HG02759 (cell line): ENCODE data around the gene PCGF6.

Experiments
- ATAC-seq: cut with Tn5 transposase; IDR thresholded peaks from one replicate; pipeline ENCODE4 v1.9.1; 2021; ENCODE audit warnings: mild to moderate bottlenecking, moderate library complexity; ENCODE audit not compliant: unreplicated experiment

PCGF6 gene

DNA sequence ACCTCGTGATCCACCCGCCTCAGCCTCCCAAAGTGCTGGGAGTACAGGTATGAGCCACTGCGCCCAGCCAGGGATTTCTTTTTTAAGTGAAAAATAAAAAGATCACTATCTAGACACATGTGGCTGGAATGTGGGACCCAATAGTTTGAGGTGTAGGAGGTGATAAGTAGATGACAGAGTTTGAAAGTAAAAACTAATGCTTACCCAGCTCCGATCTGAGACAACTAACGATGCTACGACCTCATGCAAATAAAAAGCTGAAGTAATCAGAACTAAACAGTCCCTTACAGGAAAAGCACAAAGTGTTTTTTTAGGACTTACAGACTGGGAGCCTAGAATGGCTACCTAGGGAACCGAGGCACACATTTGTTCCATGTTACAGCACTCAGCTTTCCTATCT lies 23.0 kb downstream of the PCGF6 start:
- ATAC-seq: no peak

DNA sequence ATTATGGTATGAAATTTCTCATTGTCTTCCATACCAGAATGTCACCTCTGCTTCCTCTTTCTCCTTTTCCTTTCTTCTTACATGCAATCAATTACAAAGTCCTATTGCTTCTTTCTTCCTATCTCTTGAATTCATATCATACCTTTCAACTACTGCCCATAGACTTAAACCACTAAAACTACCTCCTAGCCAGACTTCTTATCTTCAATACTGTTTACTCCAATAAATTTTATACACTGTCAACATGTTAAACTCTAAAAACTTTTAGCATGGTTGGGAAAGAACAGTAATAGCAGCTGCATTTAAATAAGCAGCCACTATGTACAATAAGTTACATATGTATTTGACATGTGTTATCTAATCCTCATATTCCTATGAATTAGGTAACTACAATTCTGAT lies 34.9 kb downstream of the PCGF6 start:
- ATAC-seq: no peak

DNA sequence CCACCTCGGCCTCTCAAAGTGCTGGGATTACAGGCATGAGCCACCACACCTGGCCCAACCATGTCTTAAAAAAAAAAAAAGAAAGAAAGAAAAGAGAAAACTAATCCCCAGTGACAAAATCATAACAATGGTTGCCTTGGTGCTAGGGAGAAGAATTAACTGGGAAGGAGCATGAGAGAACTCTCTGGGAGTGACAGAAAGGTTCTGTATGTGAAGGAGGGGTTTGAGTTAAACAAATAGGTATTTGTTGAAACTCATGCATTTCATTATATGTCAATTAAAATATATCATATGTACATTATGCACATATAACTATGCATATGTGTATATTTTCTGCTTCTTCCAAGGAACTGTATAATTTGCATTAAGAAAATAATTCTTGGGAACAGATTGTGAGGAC lies 40.7 kb downstream of the PCGF6 start:
- no peak for ATAC-seq

DNA sequence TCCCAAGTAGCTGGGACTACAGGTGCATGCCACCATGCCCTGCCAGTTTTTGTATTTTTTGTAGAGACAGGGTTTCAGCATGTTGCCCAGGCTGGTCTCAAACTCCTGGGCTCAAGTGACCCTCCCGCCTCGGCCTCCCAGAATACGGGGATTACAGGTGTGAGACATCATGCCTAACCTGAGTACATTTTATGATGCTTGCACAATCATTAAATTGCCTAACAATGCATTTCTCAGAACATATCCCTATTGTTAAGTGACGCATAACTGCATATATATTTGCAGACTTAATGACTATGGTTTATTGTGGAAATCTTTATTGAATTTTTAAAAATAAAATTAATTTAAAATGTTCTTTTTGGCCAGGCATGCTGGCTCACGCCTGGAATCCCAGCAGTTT lies 43.3 kb downstream of the PCGF6 start:
- ATAC-seq: no peak

DNA sequence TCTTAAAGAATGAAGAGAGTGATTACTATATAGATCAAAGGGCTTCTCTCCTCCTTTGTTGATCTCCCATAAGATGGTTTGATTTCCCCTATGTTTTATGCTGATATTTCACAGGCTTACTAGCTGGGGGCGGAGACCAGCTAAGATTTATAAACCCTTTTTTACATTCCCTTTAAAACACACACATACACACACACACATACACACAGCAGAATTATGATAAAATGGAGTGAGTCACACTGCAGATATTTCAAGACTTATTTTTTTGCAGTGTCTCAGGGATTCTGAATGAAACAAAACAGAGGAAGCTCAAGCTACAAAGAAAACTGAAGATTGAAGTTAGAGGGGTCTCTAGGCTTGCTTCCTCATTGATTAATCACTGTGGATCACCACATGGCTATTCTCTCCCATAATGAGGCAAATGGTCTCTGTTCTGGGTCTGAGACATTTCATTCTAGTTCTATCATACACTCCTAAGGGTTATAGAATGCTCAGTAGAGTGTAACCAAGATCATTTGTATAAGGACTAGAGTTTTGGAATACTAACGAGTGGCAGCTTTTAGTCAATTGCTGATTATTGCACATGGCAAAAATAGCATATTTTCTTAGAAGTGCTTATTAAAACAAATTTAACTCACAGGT lies 55.4 kb downstream of the PCGF6 start:
- ATAC-seq: no peak

DNA sequence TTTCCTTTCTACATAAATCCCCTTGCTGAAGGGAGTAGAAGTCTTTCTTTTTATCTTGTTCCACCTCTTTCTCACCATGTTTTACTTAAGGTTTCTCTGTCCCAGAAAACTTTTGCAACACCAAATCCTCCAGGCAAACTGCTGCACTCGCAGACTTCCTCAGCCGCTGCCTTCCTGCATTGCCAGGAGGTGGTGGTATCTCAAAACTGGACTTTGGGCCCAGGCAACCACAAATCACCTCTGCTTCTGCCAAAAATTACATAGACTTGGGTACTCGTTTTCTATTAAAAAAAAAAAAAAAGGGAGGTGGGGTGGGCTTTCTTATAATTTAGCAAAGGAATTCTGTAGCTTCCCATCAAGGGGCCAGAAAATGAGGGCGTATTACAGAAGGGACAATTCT lies 59.4 kb downstream of the PCGF6 start:
- ATAC-seq: no peak

DNA sequence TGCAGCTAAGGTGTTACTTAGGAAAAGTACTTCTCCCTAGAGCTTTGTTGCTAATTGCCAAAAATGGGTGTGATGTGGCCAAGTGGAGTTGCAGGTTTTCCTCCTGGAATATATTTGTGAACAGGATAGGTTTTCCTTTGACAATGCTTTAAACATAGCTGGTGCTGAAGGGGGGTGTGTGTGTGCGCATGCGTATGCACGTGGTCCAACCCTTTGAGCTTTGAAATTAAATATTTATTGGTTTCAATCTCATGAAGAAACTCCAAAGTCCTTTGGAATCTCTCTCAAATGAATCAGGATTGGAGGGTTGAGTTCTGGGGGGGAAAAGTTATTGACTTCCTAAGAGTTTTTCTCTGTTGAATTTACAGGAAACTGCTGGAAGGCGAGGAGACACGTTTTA lies 62.9 kb downstream of the PCGF6 start:
- ATAC-seq: no peak

DNA sequence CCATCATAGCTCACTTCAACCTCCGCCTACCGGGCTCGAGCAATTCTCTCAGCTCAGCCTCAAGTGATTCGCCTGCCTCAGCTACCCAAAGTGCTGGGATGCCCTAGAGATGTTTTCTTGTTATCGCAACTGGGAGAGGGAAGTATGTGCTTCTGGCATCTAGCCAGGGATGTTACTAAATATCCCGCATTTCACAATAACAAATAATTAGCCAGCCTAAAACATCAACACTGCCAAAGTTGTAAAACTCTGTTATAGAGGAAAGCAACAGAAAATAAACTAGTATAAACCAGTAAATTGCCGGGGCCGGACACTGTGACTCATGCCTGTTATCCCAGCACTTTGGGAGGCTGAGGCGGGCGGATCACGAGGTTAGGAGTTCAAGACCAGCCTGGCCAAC lies 66.8 kb downstream of the PCGF6 start:
- ATAC-seq: no peak

DNA sequence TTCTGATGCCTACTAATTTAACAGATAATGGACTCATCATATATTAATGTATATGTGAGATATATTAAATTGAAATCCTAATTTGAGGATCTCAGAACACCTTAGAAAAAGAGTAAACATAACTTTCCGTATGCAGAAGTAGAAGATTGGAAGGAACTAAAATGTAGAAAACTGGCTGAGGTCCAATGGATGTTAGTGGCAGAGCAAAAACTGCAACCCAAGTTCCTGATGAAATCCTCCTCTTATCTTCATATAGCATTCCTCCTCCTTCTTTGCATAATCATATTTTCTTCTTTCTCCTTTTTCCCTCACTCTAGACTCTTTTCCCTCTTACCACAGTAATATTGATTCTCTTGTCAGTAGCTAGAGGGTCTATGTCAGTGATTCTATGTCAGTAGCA lies 68.0 kb downstream of the PCGF6 start:
- ATAC-seq: no peak

DNA sequence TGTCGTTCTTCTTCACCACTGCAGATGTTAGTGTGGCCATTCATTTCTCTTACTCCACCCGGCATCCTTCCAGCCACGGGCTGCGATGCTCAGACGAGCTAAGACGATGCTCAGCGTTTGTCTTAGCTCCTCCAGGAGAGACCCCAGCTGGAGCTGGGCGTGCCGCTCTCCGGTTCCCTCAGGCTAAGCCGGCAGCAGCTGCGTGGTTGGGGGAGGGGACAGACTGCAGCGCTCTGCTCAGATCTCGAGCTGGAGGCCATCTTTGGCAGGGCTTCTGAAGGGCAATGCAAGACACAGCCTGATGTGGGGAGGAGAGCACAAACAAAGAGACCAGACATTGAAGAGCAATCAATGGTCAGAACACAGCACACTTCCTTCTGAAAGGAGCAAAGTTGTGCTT lies 69.2 kb downstream of the PCGF6 start:
- no peak for ATAC-seq

DNA sequence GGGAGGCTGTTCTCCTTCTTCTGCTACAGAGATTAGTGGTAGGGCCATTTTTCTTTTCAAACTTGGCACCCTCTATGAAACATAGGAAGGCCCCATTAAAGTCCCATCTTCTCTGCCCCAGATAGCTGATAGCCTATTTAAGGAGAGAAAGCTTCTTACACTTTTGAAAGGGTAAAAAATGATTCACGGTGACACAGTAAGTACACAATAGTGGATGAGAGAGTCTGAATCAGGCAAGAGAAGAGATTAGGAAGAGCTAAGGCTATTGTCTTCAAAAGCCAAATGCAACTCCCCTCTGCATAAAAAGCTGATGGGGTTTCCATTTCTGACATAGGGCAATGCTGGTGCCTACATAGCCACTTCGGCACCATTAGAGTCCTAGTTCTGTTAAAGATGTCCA lies 70.4 kb downstream of the PCGF6 start:
- no peak for ATAC-seq

DNA sequence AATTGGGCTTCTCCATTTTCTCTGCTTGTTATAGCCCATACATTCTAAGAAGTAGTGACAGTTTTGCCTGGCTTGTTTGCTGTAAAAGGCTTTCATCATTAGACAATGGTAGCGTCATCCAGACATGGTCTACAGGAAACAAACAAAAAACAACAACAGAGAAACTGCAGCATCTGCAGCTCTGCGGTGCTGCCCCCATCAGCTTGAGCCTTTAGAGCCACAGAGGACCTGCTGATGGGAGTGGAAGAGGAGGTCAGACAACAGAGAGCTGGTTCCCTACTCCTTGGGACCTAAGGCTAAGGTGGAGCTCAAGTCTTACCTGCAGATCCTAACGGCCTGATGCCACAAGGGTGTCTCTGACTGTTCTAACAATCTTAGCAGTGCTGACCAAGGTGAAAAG lies 70.9 kb downstream of the PCGF6 start:
- ATAC-seq: no peak

DNA sequence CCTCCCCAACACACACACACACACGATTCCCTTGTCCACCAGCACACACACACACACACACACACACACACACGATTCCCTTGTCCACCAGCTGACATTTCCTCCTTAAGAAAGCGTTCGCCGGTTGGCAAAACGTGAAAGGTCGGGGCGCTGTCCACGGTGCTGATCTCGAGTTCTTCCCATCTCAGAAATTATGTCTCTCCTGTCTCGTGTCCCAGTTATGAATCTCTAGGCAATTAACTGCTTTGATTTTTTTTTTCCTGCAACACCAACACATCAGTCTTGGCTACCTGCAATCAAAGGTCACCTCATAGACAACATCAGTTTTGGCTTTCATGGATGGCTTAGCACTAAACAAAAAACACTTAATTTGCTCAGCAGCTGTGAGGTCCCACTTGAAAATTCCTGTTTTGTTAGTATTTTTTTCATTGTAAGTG lies 72.1 kb downstream of the PCGF6 start:
- no peak for ATAC-seq

DNA sequence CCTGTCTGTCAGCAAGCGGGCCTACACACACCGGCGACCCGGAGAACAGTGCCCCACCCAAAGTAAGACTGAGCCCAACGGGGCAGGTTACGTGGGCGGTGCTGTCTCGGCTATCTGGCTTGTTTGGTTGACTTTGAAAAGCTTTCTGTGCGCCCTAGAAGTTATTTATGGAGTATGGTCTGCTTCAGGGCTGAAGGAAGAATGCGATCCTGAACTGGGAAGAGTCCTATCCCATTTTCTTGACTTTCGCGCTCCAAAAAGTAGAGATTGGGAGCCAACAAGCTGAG lies 72.5 kb downstream of the PCGF6 start:
- ATAC-seq: no peak

DNA sequence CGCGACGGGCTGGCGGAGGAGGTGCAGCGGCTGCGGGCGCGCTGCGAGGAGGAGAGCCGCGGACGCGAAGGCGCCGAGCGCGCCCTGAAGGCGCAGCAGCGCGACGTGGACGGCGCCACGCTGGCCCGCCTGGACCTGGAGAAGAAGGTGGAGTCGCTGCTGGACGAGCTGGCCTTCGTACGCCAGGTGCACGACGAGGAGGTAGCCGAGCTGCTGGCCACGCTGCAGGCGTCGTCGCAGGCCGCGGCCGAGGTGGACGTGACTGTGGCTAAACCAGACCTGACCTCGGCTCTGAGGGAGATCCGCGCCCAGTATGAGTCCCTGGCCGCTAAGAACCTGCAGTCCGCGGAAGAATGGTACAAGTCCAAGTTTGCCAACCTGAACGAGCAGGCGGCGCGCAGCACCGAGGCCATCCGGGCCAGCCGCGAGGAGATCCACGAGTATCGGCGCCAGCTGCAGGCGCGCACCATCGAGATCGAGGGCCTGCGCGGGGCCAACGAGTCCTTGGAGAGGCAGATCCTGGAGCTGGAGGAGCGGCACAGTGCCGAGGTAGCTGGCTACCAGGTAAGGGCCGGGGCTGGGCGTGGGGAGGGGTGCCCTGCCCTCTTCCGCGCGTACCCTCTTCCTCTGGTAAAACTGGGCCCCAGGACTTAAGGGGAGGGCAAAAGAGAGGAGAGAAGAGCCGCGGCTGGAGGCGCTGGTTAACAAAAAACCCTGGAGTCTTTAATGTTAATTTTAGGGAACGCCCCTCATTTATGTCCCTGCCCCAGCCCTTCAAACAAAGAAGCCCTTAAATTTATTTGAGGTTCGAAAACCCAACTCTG lies 73.0 kb downstream of the PCGF6 start:
- no peak for ATAC-seq

DNA sequence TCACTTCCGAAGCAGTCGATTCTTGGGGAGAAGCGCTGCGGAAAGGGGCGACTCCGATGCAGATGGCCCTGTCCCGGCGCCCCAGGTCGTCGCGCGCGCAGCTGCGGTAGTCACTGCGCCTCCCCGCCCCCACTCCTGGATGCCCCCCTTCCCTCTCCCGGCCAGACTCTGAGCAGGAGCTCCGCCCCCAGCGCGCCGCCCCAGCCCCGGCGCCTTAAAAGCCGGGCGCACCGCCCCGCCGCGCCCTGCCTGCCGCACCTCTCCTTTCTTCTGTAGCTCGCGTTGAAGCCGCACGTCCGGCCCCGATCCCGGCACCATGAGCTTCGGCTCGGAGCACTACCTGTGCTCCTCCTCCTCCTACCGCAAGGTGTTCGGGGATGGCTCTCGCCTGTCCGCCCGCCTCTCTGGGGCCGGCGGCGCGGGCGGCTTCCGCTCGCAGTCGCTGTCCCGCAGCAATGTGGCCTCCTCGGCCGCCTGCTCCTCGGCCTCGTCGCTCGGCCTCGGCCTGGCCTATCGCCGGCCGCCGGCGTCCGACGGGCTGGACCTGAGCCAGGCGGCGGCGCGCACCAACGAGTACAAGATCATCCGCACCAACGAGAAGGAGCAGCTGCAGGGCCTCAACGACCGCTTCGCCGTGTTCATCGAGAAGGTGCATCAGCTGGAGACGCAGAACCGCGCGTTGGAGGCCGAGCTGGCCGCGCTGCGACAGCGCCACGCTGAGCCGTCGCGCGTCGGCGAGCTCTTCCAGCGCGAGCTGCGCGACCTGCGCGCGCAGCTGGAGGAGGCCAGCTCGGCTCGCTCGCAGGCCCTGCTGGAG lies 73.8 kb downstream of the PCGF6 start, which contains the start of gene INA:
INA (plus strand) TSS at position 243 of the 817 bp plus-strand sequence; CDS start at position 317, 74 bp downstream.
- no peak for ATAC-seq

DNA sequence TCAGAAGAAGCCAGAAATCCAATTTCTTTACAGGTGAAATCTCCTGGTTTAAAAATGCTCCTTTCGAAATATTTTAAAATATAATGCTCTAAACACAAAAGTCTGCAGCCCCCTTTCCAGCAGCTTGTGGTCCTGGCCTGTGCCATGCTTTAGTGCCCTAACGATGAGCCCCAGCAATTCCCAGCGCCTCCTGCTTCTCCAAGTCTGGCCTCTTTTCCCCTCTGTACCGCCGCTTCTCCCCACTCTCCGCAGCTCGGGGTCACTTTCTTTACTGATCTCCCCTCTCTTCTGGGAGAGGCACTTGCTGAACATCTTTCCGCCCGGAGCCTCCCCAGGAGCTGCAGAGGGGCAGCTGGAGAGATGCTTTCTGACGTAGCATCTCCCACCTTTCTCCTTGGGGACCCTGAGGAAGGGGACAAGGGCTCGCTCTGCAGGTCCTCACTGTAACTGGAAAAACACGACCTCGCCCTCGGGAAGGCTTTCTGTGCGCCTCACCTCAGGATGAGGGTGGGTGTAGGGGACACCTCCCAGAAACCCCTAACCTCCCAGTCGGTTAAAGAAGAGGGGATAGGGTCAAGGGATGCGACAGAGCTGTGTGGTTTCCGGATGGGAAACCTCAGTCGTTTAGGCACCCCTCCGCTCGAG lies 74.6 kb downstream of the PCGF6 start:
- no peak for ATAC-seq

DNA sequence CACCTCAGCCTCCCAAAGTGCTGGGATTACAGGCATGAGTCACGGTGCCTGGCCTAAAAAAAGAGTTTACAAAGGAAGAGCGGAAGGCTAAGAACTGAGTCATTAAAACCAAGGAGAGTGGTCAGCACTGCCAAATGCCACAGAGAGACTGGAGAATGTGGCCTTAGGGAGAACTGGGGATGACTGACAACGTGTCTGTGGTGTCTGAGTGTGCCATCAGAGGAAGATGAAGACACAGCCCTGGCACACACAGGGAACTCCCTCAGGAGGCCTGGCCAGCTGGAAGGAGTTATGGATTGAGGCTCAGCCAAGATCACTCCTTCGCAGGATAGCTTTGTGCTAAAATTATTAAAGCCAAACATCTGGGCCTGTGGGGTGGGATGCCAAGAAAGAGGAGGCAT lies 77.9 kb downstream of the PCGF6 start:
- ATAC-seq: no peak

DNA sequence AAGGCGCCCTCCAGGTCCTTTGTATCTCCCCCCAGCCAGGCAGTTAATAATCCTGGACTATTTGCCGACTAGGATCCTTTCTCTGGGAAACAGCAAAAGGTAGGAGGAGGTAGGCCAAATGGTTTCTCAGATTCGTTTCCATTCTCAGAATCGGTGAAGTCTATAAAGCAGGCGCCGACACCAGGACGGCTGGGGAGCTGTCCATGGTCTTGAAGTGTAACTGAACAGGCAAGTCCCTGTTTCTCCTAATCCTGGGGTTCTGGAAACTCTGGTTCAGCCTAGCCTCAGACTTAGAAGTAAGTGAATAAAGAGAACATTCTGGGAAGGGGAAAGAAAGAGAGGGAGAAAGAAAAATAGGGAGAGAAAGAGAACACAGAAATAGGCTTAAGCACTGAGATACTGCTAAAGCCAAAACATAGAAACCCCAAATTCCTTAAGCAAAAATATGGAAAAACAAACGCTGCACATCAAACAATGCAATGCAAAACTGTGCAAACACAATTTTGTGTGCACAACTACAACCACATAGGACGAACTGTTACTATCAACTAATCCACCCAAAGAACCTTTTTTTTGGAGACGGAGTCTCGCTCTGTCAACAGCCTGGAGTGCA lies 85.1 kb downstream of the PCGF6 start:
- no peak for ATAC-seq

DNA sequence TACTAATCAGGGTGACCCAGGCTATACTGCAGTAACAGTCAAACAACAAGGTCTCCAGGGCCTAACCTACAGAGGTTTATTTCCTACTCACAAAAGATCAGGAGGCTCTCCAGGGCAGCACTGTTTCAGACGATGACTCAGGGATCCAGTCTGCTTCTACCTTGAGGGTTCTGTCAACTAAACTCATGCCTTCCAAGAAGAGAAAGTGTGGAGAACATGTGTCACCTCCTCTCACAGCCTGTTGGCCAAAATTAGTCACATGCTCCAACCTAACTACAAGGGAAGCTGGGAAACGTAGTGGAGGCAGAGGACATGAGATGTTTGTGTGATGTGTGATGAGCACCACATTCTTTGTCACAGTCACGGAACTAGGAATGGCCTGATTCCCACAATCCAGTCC lies 88.7 kb downstream of the PCGF6 start:
- ATAC-seq: no peak

DNA sequence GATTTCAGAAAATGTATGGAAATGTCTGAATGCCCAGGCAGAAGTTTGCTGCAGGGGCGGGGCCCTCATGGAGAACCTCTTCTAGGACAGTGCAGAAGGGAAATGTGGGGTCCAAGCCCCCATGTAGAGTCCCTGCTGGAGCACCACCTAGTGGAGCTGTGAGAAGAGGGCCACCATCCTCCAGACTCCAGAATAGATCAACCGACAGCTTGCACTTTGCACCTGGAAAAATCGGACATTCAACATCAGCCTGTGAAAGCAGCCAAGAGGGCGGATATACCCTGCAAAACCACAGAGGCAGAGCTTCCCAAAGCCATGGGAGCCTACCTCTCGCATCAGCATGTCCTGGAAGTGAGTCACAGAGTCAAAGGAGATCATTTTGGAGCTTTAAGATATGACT lies 91.0 kb downstream of the PCGF6 start:
- no peak for ATAC-seq
